Caco-2 (cell line): ENCODE data around the gene GGCT. TPM values are rescaled to one million over a fixed set of nuclear protein-coding genes. Genes with fewer than 3 reads are reported as not detected.

Experiments used
- BruUV-seq: library from RNA; stranded (reverse); fragments of 400-500 nt; replicated peaks from 2 replicates; lab custom pipeline; 2021; lab: Mats Ljungman, UMichigan
- CTCF ChIA-PET: fragments of 300-600 bp; sonication (Branson Sonifier 250); formaldehyde crosslinking; loops from one replicate; lab custom pipeline; 2022; ENCODE audit warnings: antibody characterized with exemption; lab: Charles Lee
- POLR2A ChIA-PET: fragments of 300-600 bp; sonication (Branson Sonifier 250); formaldehyde crosslinking; loops from one replicate; lab custom pipeline; 2022; ENCODE audit warnings: antibody characterized with exemption; lab: Charles Lee
- DNase-seq, 2 experiments: peaks; one replicate each; pipeline versions ENCODE4 v3.0.0 to v3.0.0-alpha.2; 2020 to 2022
- H3K27me3 ChIP-seq: replicated peaks from 2 replicates; pipeline ENCODE4 v1.6.0; 2011; ENCODE audit warnings: low read length; ENCODE audit not compliant: control insufficient read depth, insufficient read depth
- H3K36me3 ChIP-seq: 2 replicates; pipeline ENCODE4 v1.5.1; 2011; ENCODE audit warnings: low read length; ENCODE audit not compliant: control insufficient read depth, insufficient read depth
- H3K4me1 ChIP-seq: fragments of 250-450 bp; sonication (Bioruptor Pico); 2 replicates; pipeline ENCODE4 v1.5.1; 2020; ENCODE audit warnings: mild to moderate bottlenecking
- H3K4me3 ChIP-seq: 2 replicates; pipeline ENCODE4 v1.5.1; 2011; ENCODE audit warnings: low read depth, mild to moderate bottlenecking, control low read depth, low read length
- H3K9me3 ChIP-seq: fragments of 250-450 bp; sonication (Bioruptor Pico); 2 replicates; pipeline ENCODE4 v1.5.1; 2020; ENCODE audit warnings: mild to moderate bottlenecking, moderate library complexity
- H3K27ac Mint-ChIP-seq: one replicate; pipeline ENCODE4 v1.8.0; 2022; ENCODE audit warnings: mixed read lengths; ENCODE audit not compliant: unreplicated experiment
- H3K27me3 Mint-ChIP-seq: one replicate; pipeline ENCODE4 v1.8.0; 2022; ENCODE audit warnings: mixed read lengths; ENCODE audit not compliant: insufficient read depth, unreplicated experiment
- H3K36me3 Mint-ChIP-seq: one replicate; pipeline ENCODE4 v1.8.0; 2022; ENCODE audit warnings: mild to moderate bottlenecking, mixed read lengths; ENCODE audit not compliant: insufficient read depth, unreplicated experiment
- H3K4me1 Mint-ChIP-seq: one replicate; pipeline ENCODE4 v1.8.0; 2022; ENCODE audit warnings: low read depth, mixed read lengths; ENCODE audit not compliant: unreplicated experiment
- H3K4me3 Mint-ChIP-seq: one replicate; pipeline ENCODE4 v1.8.0; 2022; ENCODE audit warnings: mild to moderate bottlenecking, moderate library complexity, mixed read lengths; ENCODE audit not compliant: unreplicated experiment
- H3K9me3 Mint-ChIP-seq: one replicate; pipeline ENCODE4 v1.8.0; 2022; ENCODE audit warnings: mixed read lengths; ENCODE audit not compliant: unreplicated experiment
- intact Hi-C: fragments of 100-400 bp; cut with micrococcal nuclease; formaldehyde crosslinking; loops from one replicate; pipeline ENCODE4 v1.10.0; 2022; ENCODE audit not compliant: unreplicated experiment
- total RNA-seq: library from RNA; stranded (reverse); gene quantifications from 2 replicates; pipeline ENCODE4 v1.2.3, GENCODE V29; 2022
- TF ChIP-seq, protein P1 (sequence below), 2 experiments: fragments of 200-600 bp in 1 of 2; IDR thresholded peaks; 1 replicate in 1 of 2; 2 replicates in 1 of 2; pipeline versions ENCODE4 v1.5.1 to v1.8.0; 2011 to 2022; ENCODE audit warnings: antibody characterized with exemption in 1 of 2, control low read depth in 1 of 2, inconsistent platforms in 1 of 2, low read depth in 1 of 2, low read length in 1 of 2, mild to moderate bottlenecking in 1 of 2, moderate library complexity in 1 of 2; ENCODE audit not compliant: insufficient read depth in 1 of 2, severe bottlenecking in 1 of 2, unreplicated experiment in 1 of 2

Gene GGCT
- total RNA-seq, 1 experiment from 2014 or later: 75.2 TPM

DNA sequence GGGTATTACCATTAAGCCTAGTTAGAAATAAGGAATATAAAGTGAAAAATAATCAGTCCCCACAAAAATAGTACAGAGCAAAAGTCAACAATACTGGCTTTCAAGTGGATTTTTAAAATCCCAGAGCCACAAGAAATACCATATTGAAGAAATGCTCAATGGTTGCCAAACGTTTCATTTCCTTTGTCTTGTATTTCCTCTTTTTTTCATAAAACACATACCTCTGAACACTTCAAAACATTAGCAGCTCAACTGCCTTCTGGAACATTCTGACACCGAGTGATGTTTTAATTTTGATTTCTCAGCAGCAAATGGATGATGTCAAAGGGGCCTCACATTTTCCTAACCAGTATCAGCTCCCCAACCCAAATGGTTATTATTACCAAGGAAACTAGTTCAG is 36.6 kb downstream of the GGCT start:
- H3K4me1 ChIP-seq: no peaks in the 10 kb centered on the region
- H3K36me3 ChIP-seq: no peaks in the 10 kb centered on the region
- TF ChIP-seq, protein P1, sequence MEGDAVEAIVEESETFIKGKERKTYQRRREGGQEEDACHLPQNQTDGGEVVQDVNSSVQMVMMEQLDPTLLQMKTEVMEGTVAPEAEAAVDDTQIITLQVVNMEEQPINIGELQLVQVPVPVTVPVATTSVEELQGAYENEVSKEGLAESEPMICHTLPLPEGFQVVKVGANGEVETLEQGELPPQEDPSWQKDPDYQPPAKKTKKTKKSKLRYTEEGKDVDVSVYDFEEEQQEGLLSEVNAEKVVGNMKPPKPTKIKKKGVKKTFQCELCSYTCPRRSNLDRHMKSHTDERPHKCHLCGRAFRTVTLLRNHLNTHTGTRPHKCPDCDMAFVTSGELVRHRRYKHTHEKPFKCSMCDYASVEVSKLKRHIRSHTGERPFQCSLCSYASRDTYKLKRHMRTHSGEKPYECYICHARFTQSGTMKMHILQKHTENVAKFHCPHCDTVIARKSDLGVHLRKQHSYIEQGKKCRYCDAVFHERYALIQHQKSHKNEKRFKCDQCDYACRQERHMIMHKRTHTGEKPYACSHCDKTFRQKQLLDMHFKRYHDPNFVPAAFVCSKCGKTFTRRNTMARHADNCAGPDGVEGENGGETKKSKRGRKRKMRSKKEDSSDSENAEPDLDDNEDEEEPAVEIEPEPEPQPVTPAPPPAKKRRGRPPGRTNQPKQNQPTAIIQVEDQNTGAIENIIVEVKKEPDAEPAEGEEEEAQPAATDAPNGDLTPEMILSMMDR (IDR thresholded peaks at IDR 0.05; ENCODE audit: insufficient read depth in 1 of 2, low read depth in 1 of 2, low read length in 1 of 2, severe bottlenecking in 1 of 2, unreplicated experiment in 1 of 2): no peak
- Mint-ChIP-seq H3K27ac (no peak overlapping the region), H3K4me3 (no peak overlapping the region), H3K36me3 (no peaks in the 10 kb centered on the region), H3K27me3 (no peaks in the 10 kb centered on the region), H3K9me3 (no peaks in the 10 kb centered on the region), H3K4me1 (no peaks in the 10 kb centered on the region)
- intact Hi-C loops: no loop called here
- CTCF ChIA-PET: no interaction called here
- no TSS peak for BruUV-seq
- H3K9me3 ChIP-seq: no peaks in the 10 kb centered on the region
- no peak overlapping the region for H3K4me3 ChIP-seq
- no peak for DNase-seq
- H3K27me3 ChIP-seq: no peaks in the 10 kb centered on the region
- POLR2A ChIA-PET: no interaction called here

DNA sequence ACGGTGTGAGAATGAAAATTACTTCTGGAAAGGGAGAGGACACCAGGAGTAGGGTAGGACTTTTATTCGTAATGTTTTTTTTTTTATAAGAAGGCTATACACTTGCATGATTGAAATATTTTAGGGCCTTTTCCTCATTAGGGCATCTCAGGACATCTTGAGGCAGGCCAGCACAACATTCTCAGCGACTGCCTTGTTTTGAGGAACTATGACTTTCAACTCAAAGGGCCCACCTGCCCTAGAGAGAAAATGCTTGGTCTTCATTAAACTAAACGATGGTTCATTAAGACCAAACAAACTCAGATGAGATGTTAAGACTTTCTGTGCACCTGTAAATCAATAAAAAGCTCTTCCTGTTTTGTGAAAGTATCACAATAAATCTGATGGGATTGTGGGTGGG is 37.4 kb downstream of the GGCT start:
- no peaks in the 10 kb centered on the region for H3K4me1 Mint-ChIP-seq
- POLR2A ChIA-PET: no interaction called here

DNA sequence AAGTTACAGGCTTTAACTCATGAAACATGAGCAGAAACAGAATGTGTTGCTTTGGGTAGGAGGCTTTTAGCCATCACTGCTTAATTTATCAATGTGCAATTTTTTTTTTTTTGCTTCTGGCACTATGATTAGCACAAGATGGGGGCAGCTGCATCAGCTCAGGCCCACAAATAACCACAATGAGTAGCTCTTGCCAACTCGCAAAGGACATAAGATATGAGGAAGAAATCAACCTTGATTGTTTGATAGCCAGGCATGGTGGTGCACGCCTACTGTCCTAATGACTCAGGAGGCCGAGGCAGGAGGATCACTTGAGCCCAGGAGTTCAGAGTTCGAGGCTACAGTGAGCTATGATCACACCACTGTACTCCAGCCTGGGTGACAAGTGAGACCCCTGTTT is 38.4 kb downstream of the GGCT start:
- Mint-ChIP-seq H3K4me1 (no peaks in the 10 kb centered on the region), H3K9me3 (no peaks in the 10 kb centered on the region), H3K27ac (no peak overlapping the region), H3K27me3 (no peaks in the 10 kb centered on the region), H3K4me3 (no peak overlapping the region), H3K36me3 (no peaks in the 10 kb centered on the region)
- no peaks in the 10 kb centered on the region for H3K27me3 ChIP-seq
- ChIA-PET POLR2A (no interaction called here), CTCF (no interaction called here)
- no peaks in the 10 kb centered on the region for H3K9me3 ChIP-seq
- no peak for DNase-seq
- no peaks in the 10 kb centered on the region for H3K36me3 ChIP-seq
- no peak overlapping the region for H3K4me3 ChIP-seq
- H3K4me1 ChIP-seq: no peaks in the 10 kb centered on the region
- TF ChIP-seq, protein P1 (IDR thresholded peaks at IDR 0.05; ENCODE audit: insufficient read depth in 1 of 2, low read depth in 1 of 2, low read length in 1 of 2, severe bottlenecking in 1 of 2, unreplicated experiment in 1 of 2): no peak
- intact Hi-C loops: no loop called here
- no TSS peak for BruUV-seq

More for the DNA sequence above, 37.4 kb downstream of the GGCT start:
- Histone ChIP-seq H3K4me3 (no peak overlapping the region), H3K36me3 (no peaks in the 10 kb centered on the region), H3K4me1 (no peaks in the 10 kb centered on the region), H3K9me3 (no peaks in the 10 kb centered on the region), H3K27me3 (no peaks in the 10 kb centered on the region)
- H3K27ac Mint-ChIP-seq: no peak overlapping the region
- no TSS peak for BruUV-seq
- no peaks in the 10 kb centered on the region for H3K27me3 Mint-ChIP-seq
- no peaks in the 10 kb centered on the region for H3K9me3 Mint-ChIP-seq
- H3K36me3 Mint-ChIP-seq: no peaks in the 10 kb centered on the region
- TF ChIP-seq, protein P1 (IDR thresholded peaks at IDR 0.05; ENCODE audit: insufficient read depth in 1 of 2, low read depth in 1 of 2, low read length in 1 of 2, severe bottlenecking in 1 of 2, unreplicated experiment in 1 of 2): no peak
- no peak for DNase-seq
- H3K4me3 Mint-ChIP-seq: no peak overlapping the region
- CTCF ChIA-PET: no interaction called here
- intact Hi-C loops: no loop called here
